ENCODE measurements around the gene ART3.
A peak's percentile ranks its signal among the peaks of the same experiment; 100 is the strongest.
"Not testable (repeated sequence)": the region's sequence is repeated elsewhere in the genome, so short reads cannot be mapped to it uniquely, and the experiment has no call there.

Gene ART3

GRCh38 chr4:76074468-76074867 lies at the start of gene ART3:
Gene ART3 (plus strand): TSS chr4:76074709. CDS start chr4:76075890, 1,181 bp downstream.
- H3K4me3 ChIP-seq (ENCODE audit: low read length) = no peak within 1 kb of the TSS
- no peak for DNase-seq (ENCODE audit: low read depth)
- no peak for TF ChIP-seq CTCF (conservative IDR thresholded peaks at IDR 0.05; ENCODE audit: low read depth, low read length)

- H3K4me3 ChIP-seq (ENCODE audit: low read length) = peak overlapping the region; percentile 24
- TF ChIP-seq CTCF (conservative IDR thresholded peaks at IDR 0.05; ENCODE audit: low read depth, low read length) = no peak
- DNase-seq (ENCODE audit: low read depth) = no peak
Measured at GRCh38 chr4:76028350-76028765, 46.2 kb upstream of the ART3 start.

GRCh38 chr4:76029300-76029699 lies 45.2 kb upstream of the ART3 start:
- no peak for TF ChIP-seq CTCF (conservative IDR thresholded peaks at IDR 0.05; ENCODE audit: low read depth, low read length)
- DNase-seq (ENCODE audit: low read depth) = no peak
- no peak overlapping the region for H3K4me3 ChIP-seq (ENCODE audit: low read length)

- no peak overlapping the region for H3K4me3 ChIP-seq (ENCODE audit: low read length)
- no peak for TF ChIP-seq CTCF (conservative IDR thresholded peaks at IDR 0.05; ENCODE audit: low read depth, low read length)
- DNase-seq (ENCODE audit: low read depth) = no peak
Measured at GRCh38 chr4:76035141-76035540, 39.4 kb upstream of the ART3 start.

- DNase-seq (ENCODE audit: low read depth) = no peak
- H3K4me3 ChIP-seq (ENCODE audit: low read length) = no peak within 1 kb of the TSS
- no peak for TF ChIP-seq CTCF (conservative IDR thresholded peaks at IDR 0.05; ENCODE audit: low read depth, low read length)
Measured at GRCh38 chr4:76035799-76036380, 38.6 kb upstream of the ART3 start, which contains the start of gene CXCL11. Gene CXCL11 (minus strand): TSS chr4:76036070. CDS start chr4:76035987, 83 bp downstream.

GRCh38 chr4:76036855-76037254 lies 37.7 kb upstream of the ART3 start:
- no peak for DNase-seq (ENCODE audit: low read depth)
- TF ChIP-seq CTCF (conservative IDR thresholded peaks at IDR 0.05; ENCODE audit: low read depth, low read length) = no peak
- no peak overlapping the region for H3K4me3 ChIP-seq (ENCODE audit: low read length)

- H3K4me3 ChIP-seq (ENCODE audit: low read length); DNase-seq (ENCODE audit: low read depth): not testable (repeated sequence)
Measured at GRCh38 chr4:76042241-76042998, 32.1 kb upstream of the ART3 start.

GRCh38 chr4:76043306-76043705 lies 31.2 kb upstream of the ART3 start:
- not testable (repeated sequence) for H3K4me3 ChIP-seq (ENCODE audit: low read length); DNase-seq (ENCODE audit: low read depth)

- H3K4me3 ChIP-seq (ENCODE audit: low read length); DNase-seq (ENCODE audit: low read depth): not testable (repeated sequence)
Measured at GRCh38 chr4:76044686-76045085, 29.8 kb upstream of the ART3 start.

- not testable (repeated sequence) for DNase-seq (ENCODE audit: low read depth); H3K4me3 ChIP-seq (ENCODE audit: low read length)
Measured at GRCh38 chr4:76049860-76050416, 24.6 kb upstream of the ART3 start.

GRCh38 chr4:76050560-76051050 lies 23.9 kb upstream of the ART3 start:
- H3K4me3 ChIP-seq (ENCODE audit: low read length); DNase-seq (ENCODE audit: low read depth): not testable (repeated sequence)

All from retinal pigment epithelial cell (primary cell).